Left ventricle myocardium inferior (tissue), 1 donor: Measurements from ENCODE around the gene SDC3. TPM values are rescaled to one million over a fixed set of nuclear protein-coding genes. Genes with fewer than 3 reads are reported as not detected.

Source experiments
- DNase-seq: peaks from one replicate; pipeline ENCODE4 v3.0.0-alpha.2; 2020
- H3K27ac ChIP-seq: fragments of 200-600 bp; replicated peaks from 2 replicates; pipeline ENCODE4 v1.8.0; 2021
- H3K27me3 ChIP-seq: fragments of 200-600 bp; 2 replicates; pipeline ENCODE4 v1.8.0; 2021; ENCODE audit warnings: low read depth
- H3K36me3 ChIP-seq: fragments of 200-600 bp; 2 replicates; pipeline ENCODE4 v1.8.0; 2021
- H3K4me1 ChIP-seq: fragments of 200-600 bp; 2 replicates; pipeline ENCODE4 v1.8.0; 2021
- H3K4me3 ChIP-seq: fragments of 200-600 bp; 2 replicates; pipeline ENCODE4 v1.8.0; 2021; ENCODE audit warnings: mild to moderate bottlenecking, moderate library complexity
- H3K9me3 ChIP-seq: fragments of 200-600 bp; replicated peaks from 2 replicates; pipeline ENCODE4 v1.8.0; 2021
- CTCF ChIP-seq: fragments of 200-600 bp; IDR thresholded peaks from 2 replicates; pipeline ENCODE4 v1.8.0; 2021; ENCODE audit warnings: antibody characterized with exemption, mild to moderate bottlenecking, borderline replicate concordance
- intact Hi-C: fragments of 100-400 bp; cut with micrococcal nuclease; formaldehyde crosslinking; loops from one replicate; pipeline ENCODE4 v1.11.0; 2022
- total RNA-seq: library from RNA; stranded (reverse); fragmentation: NEBNext Ultra II Directional; extraction: Animal tissue kit (Norgen Biotek cat#: 25700); gene quantifications from one replicate; pipeline ENCODE4 v1.2.1, GENCODE V29; 2021
- donor health status: DM: no; HTN: yes; CAD: no; lungs with severe emphysema.

The SDC3 gene
- total RNA-seq, 1 donor from 2014 or later, result 25.3 TPM

DNA sequence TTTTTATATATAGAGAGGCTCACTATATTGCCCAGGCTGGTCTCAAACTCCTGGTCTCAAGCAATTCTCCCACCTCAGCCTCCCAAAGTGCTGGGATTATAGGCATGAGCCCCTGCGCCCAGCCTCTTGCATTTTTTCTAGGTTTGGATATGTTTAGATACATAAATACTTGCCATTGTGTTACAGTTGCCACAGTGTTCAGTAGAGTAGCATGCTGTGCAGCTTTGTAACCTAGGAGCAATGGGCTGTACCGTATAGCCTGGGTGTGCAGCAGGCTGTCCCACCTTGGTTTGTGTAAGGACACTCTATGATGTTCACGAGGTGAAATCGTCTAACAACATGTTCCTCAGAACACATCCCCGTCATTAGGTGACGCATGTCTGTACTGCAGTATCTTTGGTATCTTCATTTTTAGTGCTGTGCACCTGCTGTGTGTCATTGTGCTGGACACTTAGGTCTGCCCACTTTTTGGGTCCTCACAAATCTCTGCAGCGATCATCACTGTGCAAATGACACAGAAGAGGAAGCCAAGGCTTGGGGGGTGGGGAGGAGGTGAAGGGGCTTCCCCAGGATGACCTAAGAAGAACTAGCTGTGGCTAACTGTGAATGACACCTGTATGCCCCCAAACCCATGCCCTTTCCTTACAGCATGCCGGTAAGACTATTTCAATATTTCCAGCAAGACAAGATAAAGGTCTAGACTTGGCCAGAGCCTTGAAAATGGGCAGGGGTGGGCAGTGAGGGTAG, 44.5 kb downstream of the SDC3 start:
- TF ChIP-seq CTCF, result no peak
- Histone ChIP-seq H3K4me3 (no peak overlapping the region), H3K27me3 (no peaks in the 10 kb centered on the region), H3K9me3 (no peaks in the 10 kb centered on the region), H3K36me3 (no peaks in the 10 kb centered on the region), H3K27ac (no peak overlapping the region), H3K4me1 (no peaks in the 10 kb centered on the region)
- no peak for DNase-seq
- intact Hi-C loops, result no loop called here

DNA sequence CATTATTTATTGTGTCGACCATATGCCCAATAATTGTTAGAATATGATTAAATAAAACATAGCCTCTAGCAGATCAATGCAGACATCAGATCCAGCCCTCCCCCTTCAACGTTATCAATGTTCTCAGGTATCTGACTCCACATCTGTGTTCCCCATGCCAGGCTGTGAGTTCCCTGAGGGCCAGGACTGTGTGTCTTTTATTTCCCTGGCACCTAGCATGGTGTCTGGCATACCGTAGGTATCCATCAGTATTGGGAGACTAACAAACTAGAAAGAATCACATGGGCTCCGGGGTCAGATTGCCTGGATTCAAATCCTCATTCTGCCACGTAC, 48.3 kb downstream of the SDC3 start:
- Histone ChIP-seq H3K9me3 (no peaks in the 10 kb centered on the region), H3K27me3 (no peaks in the 10 kb centered on the region), H3K4me1 (peaks cover 3% of the 10 kb centered on the region), H3K36me3 (no peaks in the 10 kb centered on the region), H3K27ac (no peak overlapping the region), H3K4me3 (no peak overlapping the region)
- no peak for TF ChIP-seq CTCF
- DNase-seq, result no peak
- intact Hi-C loops, result no loop called here

DNA sequence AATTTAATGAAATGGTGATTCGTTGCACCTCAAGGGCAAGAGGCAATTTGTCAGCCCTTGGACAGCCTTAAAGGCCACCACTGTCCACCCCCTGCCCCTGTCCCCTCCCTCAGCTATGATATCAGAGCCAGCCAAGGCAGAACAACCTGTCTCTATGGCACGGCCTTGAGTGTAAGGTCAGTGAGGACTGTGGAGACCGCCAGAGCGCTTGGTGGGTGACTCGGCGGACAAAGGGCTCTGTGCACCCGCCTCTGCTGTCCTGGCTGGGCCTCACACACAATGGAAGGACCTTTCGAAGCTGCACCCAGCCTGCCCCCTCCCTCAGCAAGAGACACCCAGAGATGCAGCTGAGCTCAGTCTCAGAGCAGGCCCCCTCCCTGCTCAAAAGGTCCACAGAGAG, 50.6 kb downstream of the SDC3 start:
- Histone ChIP-seq H3K36me3 (no peaks in the 10 kb centered on the region), H3K27ac (no peak overlapping the region), H3K27me3 (no peaks in the 10 kb centered on the region), H3K4me1 (peaks cover 13% of the 10 kb centered on the region), H3K4me3 (no peak overlapping the region), H3K9me3 (no peaks in the 10 kb centered on the region)
- DNase-seq, result no peak
- TF ChIP-seq CTCF, result no peak
- intact Hi-C loops, result no loop called here

DNA sequence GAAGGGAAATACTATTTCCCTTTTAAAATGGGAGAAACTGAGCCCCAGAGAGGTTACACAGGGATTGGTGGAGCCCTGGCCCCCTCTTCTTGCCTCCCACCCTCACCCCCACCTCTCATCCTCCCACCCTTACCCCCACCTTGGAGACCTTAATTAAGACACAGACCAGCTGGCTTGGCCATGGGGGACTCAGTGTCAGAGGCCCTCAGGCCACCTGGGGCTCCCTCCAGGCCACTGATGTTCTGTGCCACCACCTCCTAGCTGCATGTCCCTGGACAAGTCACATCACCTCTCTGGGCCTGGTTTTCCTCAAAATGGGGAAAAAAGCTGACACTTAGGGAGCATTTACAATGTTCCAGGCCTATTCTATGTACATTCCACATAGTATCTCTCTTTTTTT, 51.5 kb downstream of the SDC3 start:
- H3K27me3 ChIP-seq, result no peaks in the 10 kb centered on the region
- peaks cover 22% of the 10 kb centered on the region for H3K4me1 ChIP-seq
- no peak overlapping the region for H3K4me3 ChIP-seq
- H3K9me3 ChIP-seq, result no peaks in the 10 kb centered on the region
- no peak for TF ChIP-seq CTCF
- intact Hi-C loops, result no loop called here
- no peak overlapping the region for H3K27ac ChIP-seq
- no peaks in the 10 kb centered on the region for H3K36me3 ChIP-seq
- no peak for DNase-seq

GRCh38 chr1:30856260-30856790, 52.2 kb downstream of the SDC3 start:
- H3K27me3 ChIP-seq, result no peaks in the 10 kb centered on the region
- H3K4me1 ChIP-seq, result peaks cover 29% of the 10 kb centered on the region
- no peak overlapping the region for H3K27ac ChIP-seq
- peak; percentile 8 for TF ChIP-seq CTCF
- no peaks in the 10 kb centered on the region for H3K9me3 ChIP-seq
- no peak for DNase-seq
- no peak overlapping the region for H3K4me3 ChIP-seq
- intact Hi-C loops, result no loop called here
- H3K36me3 ChIP-seq, result no peaks in the 10 kb centered on the region
